Liver (tissue), 9 donors: ENCODE data around the gene RBMS3. TPM values are rescaled to one million over a fixed set of nuclear protein-coding genes. Genes with fewer than 3 reads are reported as not detected.

Experiments used
- DNase-seq: peaks from one replicate; pipeline ENCODE4 v3.0.0-alpha.2; 2017; ENCODE audit warnings: low spot score
- H3K27ac ChIP-seq, 2 donors: one replicate each; pipeline ENCODE4 v1.7.0; 2013; ENCODE audit warnings: inconsistent platforms in 2 of 2, low read length in 2 of 2, control low read depth in 1 of 2, low read depth in 1 of 2, mild to moderate bottlenecking in 1 of 2
- H3K27me3 ChIP-seq, 4 donors: one replicate each; pipeline versions ENCODE4 v1.6.1 to v1.7.0; 2013; ENCODE audit warnings: low read length in 3 of 4, inconsistent platforms in 1 of 4, mild to moderate bottlenecking in 1 of 4, moderate library complexity in 1 of 4; ENCODE audit not compliant: control insufficient read depth in 4 of 4, insufficient read depth in 4 of 4
- H3K36me3 ChIP-seq, 4 donors: one replicate each; pipeline versions ENCODE4 v1.6.1 to v1.7.0; 2013; ENCODE audit warnings: low read length in 3 of 4, mild to moderate bottlenecking in 3 of 4, low read depth in 1 of 4, moderate library complexity in 1 of 4; ENCODE audit not compliant: control insufficient read depth in 4 of 4, insufficient read depth in 3 of 4
- H3K4me1 ChIP-seq, 4 donors: one replicate each; pipeline versions ENCODE4 v1.6.1 to v1.7.0; 2013; ENCODE audit warnings: low read length in 3 of 4, mild to moderate bottlenecking in 3 of 4, moderate library complexity in 1 of 4; ENCODE audit not compliant: control insufficient read depth in 4 of 4, insufficient read depth in 4 of 4
- H3K4me3 ChIP-seq, 3 donors: one replicate each; pipeline versions ENCODE4 v1.6.1 to v1.7.0; 2013; ENCODE audit warnings: low read length in 3 of 3, control low read depth in 1 of 3, low read depth in 1 of 3, mild to moderate bottlenecking in 1 of 3
- H3K9ac ChIP-seq, 2 donors: one replicate each; pipeline ENCODE4 v1.7.0; 2013; ENCODE audit warnings: low read length in 2 of 2, mild to moderate bottlenecking in 2 of 2, moderate library complexity in 2 of 2, control low read depth in 1 of 2, low read depth in 1 of 2
- H3K9me3 ChIP-seq, 4 donors: one replicate each; pipeline versions ENCODE4 v1.6.1 to v1.7.0; 2013; ENCODE audit warnings: low read length in 3 of 4; ENCODE audit not compliant: control insufficient read depth in 4 of 4
- ATF3 ChIP-seq: IDR thresholded peaks from 2 replicates; pipeline ENCODE4 v1.6.1; 2016; ENCODE audit warnings: antibody characterized with exemption
- EGR1 ChIP-seq, 2 donors: IDR thresholded peaks; 2 replicates each; pipeline ENCODE4 v1.6.1; 2016 to 2018; ENCODE audit warnings: antibody characterized with exemption in 2 of 2, low read depth in 2 of 2
- FOXA1 ChIP-seq: IDR thresholded peaks from 2 replicates; pipeline ENCODE4 v1.6.1; 2016; ENCODE audit warnings: antibody characterized with exemption
- FOXA2 ChIP-seq: IDR thresholded peaks from 2 replicates; pipeline ENCODE4 v1.6.1; 2016; ENCODE audit warnings: antibody characterized with exemption
- GABPA ChIP-seq, 2 donors: IDR thresholded peaks in 1 of 2; conservative IDR thresholded peaks in 1 of 2; 2 replicates each; pipeline ENCODE4 v1.6.1; 2016; ENCODE audit warnings: antibody characterized with exemption in 2 of 2, mild to moderate bottlenecking in 1 of 2, moderate library complexity in 1 of 2
- HNF4A ChIP-seq, 2 donors: conservative IDR thresholded peaks; 2 replicates each; pipeline ENCODE4 v1.6.1; 2016; ENCODE audit warnings: antibody characterized with exemption in 2 of 2, mild to moderate bottlenecking in 2 of 2
- HNF4G ChIP-seq: IDR thresholded peaks from 2 replicates; pipeline ENCODE4 v1.6.1; 2016; ENCODE audit warnings: antibody characterized with exemption
- JUND ChIP-seq, 2 donors: IDR thresholded peaks; 2 replicates each; pipeline ENCODE4 v1.6.1; 2016; ENCODE audit warnings: antibody characterized with exemption in 2 of 2
- MAX ChIP-seq: IDR thresholded peaks from 2 replicates; pipeline ENCODE4 v1.6.1; 2016; ENCODE audit warnings: antibody characterized with exemption
- RAD21 ChIP-seq, 2 donors: IDR thresholded peaks; 2 replicates each; pipeline ENCODE4 v1.6.1; 2016; ENCODE audit warnings: antibody characterized with exemption in 2 of 2, mild to moderate bottlenecking in 2 of 2
- REST ChIP-seq: IDR thresholded peaks from 2 replicates; pipeline ENCODE4 v1.6.1; 2016; ENCODE audit warnings: antibody characterized with exemption, mild to moderate bottlenecking
- RXRA ChIP-seq, 2 donors: IDR thresholded peaks; 2 replicates each; pipeline ENCODE4 v1.6.1; 2017 to 2018; ENCODE audit warnings: antibody characterized with exemption in 2 of 2, mild to moderate bottlenecking in 1 of 2
- SP1 ChIP-seq: IDR thresholded peaks from 2 replicates; pipeline ENCODE4 v1.6.1; 2018; ENCODE audit warnings: antibody characterized with exemption, mild to moderate bottlenecking
- TAF1 ChIP-seq: conservative IDR thresholded peaks from 2 replicates; pipeline ENCODE4 v1.6.1; 2016; ENCODE audit warnings: antibody characterized with exemption, mild to moderate bottlenecking
- YY1 ChIP-seq: IDR thresholded peaks from 2 replicates; pipeline ENCODE4 v1.6.1; 2016; ENCODE audit warnings: antibody characterized with exemption, mild to moderate bottlenecking
- ZBTB33 ChIP-seq: IDR thresholded peaks from 2 replicates; pipeline ENCODE4 v1.6.1; 2016; ENCODE audit warnings: antibody characterized with exemption
- WGBS: extraction: QIAGEN DNeasy Blood & Tissue Kit; methylation state at CpG from one replicate; pipeline ENCODE4 v1.1.7; 2013; 5-methylcytosine and 5-hydroxymethylcytosine counted together
- polyA plus RNA-seq, 2 donors: library from polyadenylated mRNA; stranded (reverse) in 1 of 2; unstranded in 1 of 2; fragments of 200-250 nt in 1 of 2; fragments of >200 nt in 1 of 2; fragmentation: Nextera tagmentation in 1 of 2; extraction: Ambion mirVana in 1 of 2; gene quantifications; one replicate each; pipeline versions ENCODE4 v1.2.1 to v1.2.3, GENCODE V29; 2013 to 2015
- total RNA-seq, 2 donors: library from RNA; depleted of rRNA; stranded (reverse); fragments of >200 nt; gene quantifications; one replicate each; pipeline ENCODE4 v1.2.3, GENCODE V29; 2014
- TF ChIP-seq, protein P1 (sequence below): fragments of 150-350 bp; IDR thresholded peaks from 2 replicates; pipeline ENCODE4 v1.5.1; 2017; ENCODE audit warnings: improper control_type of control experiment, low read depth, low read length; ENCODE audit not compliant: missing input control
- donor health status: healthy.
- donor health status: healthy.
- donor health status: healthy.
- donor health status: healthy.
- donor health status: healthy.

Gene RBMS3
- total and polyA plus RNA-seq, 4 donors: 1.2 to 14.9 (median 9.3) TPM

DNA sequence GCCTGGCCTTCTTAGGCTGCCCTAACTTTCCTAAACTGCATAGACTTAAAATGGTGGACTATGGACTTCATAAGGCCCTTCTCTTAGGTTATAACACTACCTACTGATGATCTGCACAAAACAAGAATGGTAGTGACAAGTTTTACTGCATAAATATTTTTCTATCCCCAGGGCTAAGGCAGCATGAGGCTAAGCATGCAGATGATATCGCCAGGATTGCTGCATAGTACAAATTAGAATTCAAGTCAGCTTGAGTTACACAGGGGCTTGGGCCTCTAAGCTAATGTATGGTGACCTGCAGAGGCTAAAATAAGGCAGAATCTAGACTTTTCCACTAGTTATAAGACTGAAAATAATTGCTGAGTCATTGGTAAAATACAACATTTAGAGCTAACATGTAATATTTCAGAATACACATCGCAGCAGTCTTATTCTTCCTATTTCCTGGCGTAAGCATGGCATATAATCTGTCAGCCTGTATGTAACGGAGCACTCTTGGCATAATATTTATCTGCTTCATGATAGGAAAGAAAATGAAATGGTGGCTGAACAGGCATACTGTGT is 15.3 kb upstream of the RBMS3 start:
- TF ChIP-seq ATF3 (no peak), MAX (no peak), TAF1 (no peak), YY1 (no peak), JUND (IDR thresholded peaks at IDR 0.05) (no peak), GABPA (IDR thresholded peaks at IDR 0.05 in 1 of 2, conservative IDR thresholded peaks at IDR 0.05 in 1 of 2) (no peak), SP1 (no peak), ZBTB33 (no peak), HNF4A (conservative IDR thresholded peaks at IDR 0.05) (no peak)
- TF ChIP-seq, protein P1, sequence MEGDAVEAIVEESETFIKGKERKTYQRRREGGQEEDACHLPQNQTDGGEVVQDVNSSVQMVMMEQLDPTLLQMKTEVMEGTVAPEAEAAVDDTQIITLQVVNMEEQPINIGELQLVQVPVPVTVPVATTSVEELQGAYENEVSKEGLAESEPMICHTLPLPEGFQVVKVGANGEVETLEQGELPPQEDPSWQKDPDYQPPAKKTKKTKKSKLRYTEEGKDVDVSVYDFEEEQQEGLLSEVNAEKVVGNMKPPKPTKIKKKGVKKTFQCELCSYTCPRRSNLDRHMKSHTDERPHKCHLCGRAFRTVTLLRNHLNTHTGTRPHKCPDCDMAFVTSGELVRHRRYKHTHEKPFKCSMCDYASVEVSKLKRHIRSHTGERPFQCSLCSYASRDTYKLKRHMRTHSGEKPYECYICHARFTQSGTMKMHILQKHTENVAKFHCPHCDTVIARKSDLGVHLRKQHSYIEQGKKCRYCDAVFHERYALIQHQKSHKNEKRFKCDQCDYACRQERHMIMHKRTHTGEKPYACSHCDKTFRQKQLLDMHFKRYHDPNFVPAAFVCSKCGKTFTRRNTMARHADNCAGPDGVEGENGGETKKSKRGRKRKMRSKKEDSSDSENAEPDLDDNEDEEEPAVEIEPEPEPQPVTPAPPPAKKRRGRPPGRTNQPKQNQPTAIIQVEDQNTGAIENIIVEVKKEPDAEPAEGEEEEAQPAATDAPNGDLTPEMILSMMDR: no peak
- 97% methylated on average over 4 of the region's 4 CpGs for WGBS

DNA sequence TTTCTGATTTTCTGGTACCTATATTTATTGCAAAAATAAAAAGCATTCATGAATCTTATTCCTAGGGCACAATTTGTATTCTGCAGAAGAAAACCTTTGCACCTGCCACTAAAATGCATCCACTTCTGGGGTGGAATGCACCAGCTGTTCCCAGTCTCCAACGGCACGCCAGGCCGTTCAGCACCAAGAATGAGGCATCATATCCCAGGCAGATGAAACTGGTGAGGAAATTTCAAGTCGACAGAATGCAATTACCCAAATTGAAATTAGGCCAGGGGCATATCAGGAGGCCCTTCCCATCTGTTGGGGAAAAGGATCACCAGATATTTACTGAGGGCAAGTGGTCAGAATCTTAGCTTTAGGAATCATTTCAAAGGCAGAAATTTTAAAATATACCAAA is 13.6 kb upstream of the RBMS3 start:
- WGBS: 92% methylated on average over 4 of the region's 4 CpGs
- no peaks in the 10 kb centered on the region for H3K36me3 ChIP-seq
- TF ChIP-seq SP1: no peak
- TF ChIP-seq RXRA (IDR thresholded peaks at IDR 0.05): no peak
- TF ChIP-seq TAF1: no peak
- no peak for TF ChIP-seq EGR1 (IDR thresholded peaks at IDR 0.05; ENCODE audit: low read depth in 2 of 2)
- TF ChIP-seq ATF3: no peak
- TF ChIP-seq ZBTB33: no peak
- TF ChIP-seq REST: no peak
- TF ChIP-seq MAX: no peak
- TF ChIP-seq HNF4G: no peak
- TF ChIP-seq, protein P1: no peak
- no peak for TF ChIP-seq JUND (IDR thresholded peaks at IDR 0.05)
- TF ChIP-seq FOXA2: no peak
- no peak for TF ChIP-seq HNF4A (conservative IDR thresholded peaks at IDR 0.05)
- TF ChIP-seq YY1: no peak
- TF ChIP-seq GABPA (IDR thresholded peaks at IDR 0.05 in 1 of 2, conservative IDR thresholded peaks at IDR 0.05 in 1 of 2): no peak
- TF ChIP-seq FOXA1: no peak
- TF ChIP-seq RAD21 (IDR thresholded peaks at IDR 0.05): no peak
- peaks cover 0 to 6% (median 3%) of the 10 kb centered on the region in 4 donors for H3K4me1 ChIP-seq
- no peak overlapping the region for H3K27ac ChIP-seq
- DNase-seq: no peak
- H3K9ac ChIP-seq: no peak overlapping the region
- peaks cover 0 to 3% (median 0%) of the 10 kb centered on the region in 4 donors for H3K27me3 ChIP-seq
- no peak overlapping the region for H3K4me3 ChIP-seq
- no peaks in the 10 kb centered on the region for H3K9me3 ChIP-seq

More for the DNA sequence above, 15.3 kb upstream of the RBMS3 start:
- Histone ChIP-seq H3K4me3 (no peak overlapping the region), H3K9ac (no peak overlapping the region), H3K9me3 (no peaks in the 10 kb centered on the region), H3K4me1 (no peaks in the 10 kb centered on the region), H3K27ac (no peak overlapping the region), H3K36me3 (no peaks in the 10 kb centered on the region), H3K27me3 (peaks cover 0 to 3% (median 0%) of the 10 kb centered on the region in 4 donors)
- DNase-seq: no peak
